IPS-NIHi7 (cell line): Measurements from ENCODE around the gene ZNF628.

ENCODE experiments used
- DNase-seq: peaks from one replicate; pipeline ENCODE4 v3.0.0; 2012; ENCODE audit warnings: mixed read lengths; ENCODE audit errors: extremely low spot score

Gene ZNF628

GRCh38 chr19:55484593-55485438 lies 8.4 kb downstream of the ZNF628 start, which contains the start of gene NAT14:
NAT14 (plus strand) TSS chr19:55485188; CDS start chr19:55485709, 521 bp downstream.
- peak; percentile 92 for DNase-seq

- DNase-seq, result no peak
These were observed 9.1 kb downstream of the ZNF628 start for GRCh38 chr19:55485439-55486011.

- DNase-seq, result no peak
These were observed 9.9 kb downstream of the ZNF628 start for GRCh38 chr19:55486043-55486970.

- no peak for DNase-seq
These were observed 10.8 kb downstream of the ZNF628 start for GRCh38 chr19:55486971-55487923.

GRCh38 chr19:55487924-55488687 lies 11.7 kb downstream of the ZNF628 start, which contains the start of gene SSC5D:
SSC5D (plus strand) TSS chr19:55488436; CDS start chr19:55488590, 154 bp downstream.
- DNase-seq, result peak; percentile 52

- DNase-seq, result no peak
These were observed 12.7 kb downstream of the ZNF628 start for GRCh38 chr19:55488986-55489710.

- no peak for DNase-seq
These were observed 13.5 kb downstream of the ZNF628 start for GRCh38 chr19:55489711-55490477.

GRCh38 chr19:55490478-55491432 lies 14.3 kb downstream of the ZNF628 start:
- no peak for DNase-seq

- no peak for DNase-seq
These were observed 15.3 kb downstream of the ZNF628 start for GRCh38 chr19:55491546-55492360.

GRCh38 chr19:55492362-55492944 lies 16.0 kb downstream of the ZNF628 start:
- DNase-seq, result no peak

GRCh38 chr19:55493052-55493644 lies 16.7 kb downstream of the ZNF628 start:
- no peak for DNase-seq

- DNase-seq, result no peak
These were observed 17.3 kb downstream of the ZNF628 start for GRCh38 chr19:55493645-55494171.

GRCh38 chr19:55494172-55494761 lies 17.9 kb downstream of the ZNF628 start:
- no peak for DNase-seq

GRCh38 chr19:55495646-55496349 lies 19.4 kb downstream of the ZNF628 start:
- DNase-seq, result peak; percentile 51
